ENCODE data around the gene IMPA2. TPM values are rescaled to one million over a fixed set of nuclear protein-coding genes. Genes with fewer than 3 reads are reported as not detected.

The IMPA2 gene
- total and polyA plus RNA-seq, 2 of the 13 experiments (the other 11 are each of a cell fraction or from before 2014, with no cell fraction given), result 37.8 to 71.8 TPM

- TF ChIP-seq, protein P1, sequence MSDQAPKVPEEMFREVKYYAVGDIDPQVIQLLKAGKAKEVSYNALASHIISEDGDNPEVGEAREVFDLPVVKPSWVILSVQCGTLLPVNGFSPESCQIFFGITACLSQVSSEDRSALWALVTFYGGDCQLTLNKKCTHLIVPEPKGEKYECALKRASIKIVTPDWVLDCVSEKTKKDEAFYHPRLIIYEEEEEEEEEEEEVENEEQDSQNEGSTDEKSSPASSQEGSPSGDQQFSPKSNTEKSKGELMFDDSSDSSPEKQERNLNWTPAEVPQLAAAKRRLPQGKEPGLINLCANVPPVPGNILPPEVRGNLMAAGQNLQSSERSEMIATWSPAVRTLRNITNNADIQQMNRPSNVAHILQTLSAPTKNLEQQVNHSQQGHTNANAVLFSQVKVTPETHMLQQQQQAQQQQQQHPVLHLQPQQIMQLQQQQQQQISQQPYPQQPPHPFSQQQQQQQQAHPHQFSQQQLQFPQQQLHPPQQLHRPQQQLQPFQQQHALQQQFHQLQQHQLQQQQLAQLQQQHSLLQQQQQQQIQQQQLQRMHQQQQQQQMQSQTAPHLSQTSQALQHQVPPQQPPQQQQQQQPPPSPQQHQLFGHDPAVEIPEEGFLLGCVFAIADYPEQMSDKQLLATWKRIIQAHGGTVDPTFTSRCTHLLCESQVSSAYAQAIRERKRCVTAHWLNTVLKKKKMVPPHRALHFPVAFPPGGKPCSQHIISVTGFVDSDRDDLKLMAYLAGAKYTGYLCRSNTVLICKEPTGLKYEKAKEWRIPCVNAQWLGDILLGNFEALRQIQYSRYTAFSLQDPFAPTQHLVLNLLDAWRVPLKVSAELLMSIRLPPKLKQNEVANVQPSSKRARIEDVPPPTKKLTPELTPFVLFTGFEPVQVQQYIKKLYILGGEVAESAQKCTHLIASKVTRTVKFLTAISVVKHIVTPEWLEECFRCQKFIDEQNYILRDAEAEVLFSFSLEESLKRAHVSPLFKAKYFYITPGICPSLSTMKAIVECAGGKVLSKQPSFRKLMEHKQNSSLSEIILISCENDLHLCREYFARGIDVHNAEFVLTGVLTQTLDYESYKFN (CRISPR knock-in tag; conservative IDR thresholded peaks at IDR 0.05), result peak; percentile 83
- TF ChIP-seq CCAR2 (optimal IDR thresholded peaks at IDR 0.05; ENCODE audit: low read depth, low read length) (no peak), ATF1 (CRISPR knock-in tag; IDR thresholded peaks at IDR 0.05) (no peak), ZNF644 (CRISPR knock-in tag; IDR thresholded peaks at IDR 0.05; ENCODE audit: low read depth) (peak; percentile 27; the same call in 1 of the 2 replicates), ZNF34 (CRISPR knock-in tag; IDR thresholded peaks at IDR 0.05; ENCODE audit: borderline replicate concordance) (no peak), UBTF (CRISPR knock-in tag; IDR thresholded peaks at IDR 0.05) (no peak), ZNF766 (CRISPR knock-in tag; IDR thresholded peaks at IDR 0.05; ENCODE audit: borderline replicate concordance) (no peak), BORCS8-MEF2B (CRISPR knock-in tag; IDR thresholded peaks at IDR 0.05) (no peak), TBL1XR1 (IDR thresholded peaks at IDR 0.05; ENCODE audit: borderline replicate concordance, low read length, partially characterized antibody) (no peak), ZNF768 (CRISPR knock-in tag; IDR thresholded peaks at IDR 0.05) (no peak), MEIS2 (CRISPR knock-in tag; IDR thresholded peaks at IDR 0.05) (no peak), MAFG (CRISPR knock-in tag; IDR thresholded peaks at IDR 0.05) (no peak), CERS6 (CRISPR knock-in tag; IDR thresholded peaks at IDR 0.05) (no peak), ARNT (IDR thresholded peaks at IDR 0.05) (no peak), SRSF4 (IDR thresholded peaks at IDR 0.05; ENCODE audit: low read depth, low read length, poor library complexity, severe bottlenecking) (no peak), DMTF1 (CRISPR knock-in tag; IDR thresholded peaks at IDR 0.05) (no peak), SKI (IDR thresholded peaks at IDR 0.05; ENCODE audit: partially characterized antibody) (peak; percentile 50), NCOA2 (CRISPR knock-in tag; IDR thresholded peaks at IDR 0.05) (peak; percentile 61; the same call in 1 of the 2 replicates)
- TF ChIP-seq, protein P2, sequence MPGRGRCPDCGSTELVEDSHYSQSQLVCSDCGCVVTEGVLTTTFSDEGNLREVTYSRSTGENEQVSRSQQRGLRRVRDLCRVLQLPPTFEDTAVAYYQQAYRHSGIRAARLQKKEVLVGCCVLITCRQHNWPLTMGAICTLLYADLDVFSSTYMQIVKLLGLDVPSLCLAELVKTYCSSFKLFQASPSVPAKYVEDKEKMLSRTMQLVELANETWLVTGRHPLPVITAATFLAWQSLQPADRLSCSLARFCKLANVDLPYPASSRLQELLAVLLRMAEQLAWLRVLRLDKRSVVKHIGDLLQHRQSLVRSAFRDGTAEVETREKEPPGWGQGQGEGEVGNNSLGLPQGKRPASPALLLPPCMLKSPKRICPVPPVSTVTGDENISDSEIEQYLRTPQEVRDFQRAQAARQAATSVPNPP (CRISPR knock-in tag; IDR thresholded peaks at IDR 0.05), result no peak
Measured at GRCh38 chr18:11955239-11956029, 25.9 kb upstream of the IMPA2 start (continued).

Data from HepG2 (cell line).